ENCODE measurements around the gene TRPM3. TPM values are rescaled to one million over a fixed set of nuclear protein-coding genes. Genes with fewer than 3 reads are reported as not detected.

TRPM3 gene
- total and polyA plus RNA-seq, 2 of the 8 experiments (the other 6 are each of a cell fraction or from before 2014, with no cell fraction given) = 2.4 to 10.9 TPM

DNA sequence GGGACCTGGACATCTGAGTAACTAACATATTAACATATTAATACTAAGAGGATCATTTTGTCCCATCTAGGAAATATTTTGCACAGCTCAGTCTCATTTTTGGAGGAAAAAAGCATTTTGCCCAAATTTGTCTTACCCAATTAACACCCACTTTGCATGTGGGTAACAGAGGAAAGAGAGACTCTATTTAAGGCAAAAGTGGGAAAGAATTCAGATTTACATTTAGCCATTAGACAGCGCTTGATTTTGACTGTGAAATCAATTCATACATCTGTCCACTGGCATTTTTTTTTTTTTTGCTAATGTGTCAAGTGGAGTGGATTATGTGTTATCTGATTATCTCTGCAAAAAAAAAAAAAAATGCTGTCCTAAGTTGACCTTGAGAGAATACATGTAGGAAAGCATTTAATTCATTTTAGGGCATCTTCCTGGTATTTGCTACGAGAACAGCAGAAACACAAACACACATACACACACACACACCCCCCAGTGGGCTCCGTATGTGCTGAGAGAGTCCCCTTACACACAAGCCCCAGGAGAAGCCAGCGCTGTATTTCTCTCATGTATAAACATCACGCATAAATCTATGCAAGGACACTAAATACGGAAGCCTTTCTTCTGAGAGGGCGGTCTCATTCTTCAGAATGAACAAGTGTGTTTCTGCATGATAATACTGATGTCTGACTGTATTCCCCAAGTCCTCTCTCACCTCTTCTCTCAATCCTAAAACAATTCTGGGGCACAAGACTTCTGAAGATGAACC lies 505.0 kb downstream of the TRPM3 start:
- Histone ChIP-seq H4K91ac (replicated peaks; ENCODE audit: insufficient read length, low read length) (no peak overlapping the region), H2AFZ (ENCODE audit: low read length) (no peak overlapping the region), H2BK5ac (ENCODE audit: low read depth, low read length) (no peak overlapping the region), H3K23me2 (ENCODE audit: low read depth, low read length) (no peaks in the 10 kb centered on the region), H2BK20ac (ENCODE audit: low read length) (no peak overlapping the region), H2BK120ac (replicated peaks; ENCODE audit: low read depth, low read length) (no peak overlapping the region), H4K8ac (ENCODE audit: extremely low read depth, insufficient read depth, low read length) (no peak overlapping the region), H3K27ac (ENCODE audit: low read depth, low read length) (no peak overlapping the region), H4K20me1 (replicated peaks in 1 of 2; ENCODE audit: control insufficient read depth in 1 of 2, insufficient read depth in 2 of 2, low read length in 2 of 2) (no peaks in the 10 kb centered on the region), H3K4me2 (ENCODE audit: insufficient read depth in 1 of 2, low read depth in 2 of 2, low read length in 2 of 2) (no peak overlapping the region), H3K79me1 (ENCODE audit: low read depth, low read length) (no peaks in the 10 kb centered on the region), H3K36me3 (ENCODE audit: control insufficient read depth in 2 of 4, insufficient read depth in 4 of 4, low read length in 3 of 4) (peaks cover 0 to 5% (median 4%) of the 10 kb centered on the region in 4 experiments; a peak in 3 of 8 replicates), H3K9me3 (ENCODE audit: insufficient read depth in 2 of 2, low read depth in 1 of 2, low read length in 1 of 2) (no peaks in the 10 kb centered on the region), H3K56ac (replicated peaks; ENCODE audit: insufficient read length, low read depth, low read length) (no peak overlapping the region), H3K79me2 (ENCODE audit: control insufficient read depth in 1 of 2, insufficient read depth in 2 of 2, low read length in 2 of 2) (no peaks in the 10 kb centered on the region), H3K18ac (ENCODE audit: extremely low read depth, low read length) (no peak overlapping the region), H4K5ac (ENCODE audit: insufficient read length, low read depth, low read length) (no peak overlapping the region), H3K9ac (replicated peaks in 1 of 4; ENCODE audit: extremely low read depth in 1 of 4, low read depth in 3 of 4, low read length in 3 of 4) (no peak overlapping the region), H2BK15ac (ENCODE audit: low read length) (no peak overlapping the region), H3K27me3 (replicated peaks in 1 of 4; ENCODE audit: control insufficient read depth in 3 of 4, extremely low read depth in 1 of 4, insufficient read depth in 3 of 4, low read length in 3 of 4) (no peaks in the 10 kb centered on the region; a peak in 1 of 7 replicates), H3K23ac (ENCODE audit: insufficient read length) (no peak overlapping the region), H3K4me1 (replicated peaks in 1 of 4; ENCODE audit: control insufficient read depth in 3 of 4, insufficient read depth in 4 of 4, low read length in 3 of 4) (no peaks in the 10 kb centered on the region), H3K14ac (ENCODE audit: insufficient read length) (no peak overlapping the region), H3K4me3 (ENCODE audit: extremely low read depth in 1 of 4, insufficient read depth in 2 of 4, low read depth in 3 of 4, low read length in 4 of 4) (no peak overlapping the region), H3K4ac (replicated peaks; ENCODE audit: insufficient read length, low read depth, low read length) (no peak overlapping the region), H2BK12ac (ENCODE audit: low read depth, low read length) (no peak overlapping the region), H2AK5ac (ENCODE audit: low read depth, low read length) (no peak overlapping the region)
- FAIRE-seq (no peak), DNase-seq (ENCODE audit: low read depth in 1 of 2, low spot score in 2 of 2) (no peak)
- ChIA-PET CTCF (ENCODE audit: partially characterized antibody) (interaction anchor here (3.0 kb wide), 1 partner anchor 14 kb away, joined by 14 read pairs; no protein-coding TSS in a partner anchor), POLR2A (ENCODE audit: partially characterized antibody) (no interaction called here)
- 84% methylated on average over 7 of the region's 7 CpGs; no CpG with 5 or more reads in 1 of the 2 experiments for WGBS, 2 experiments (ENCODE audit: extremely low coverage in 1 of 2, insufficient coverage in 1 of 2, insufficient read length in 1 of 2, insufficient replicate concordance in 2 of 2, low coverage in 1 of 2, low lambda C conversion rate in 2 of 2, missing lambda C conversion rate in 1 of 2)
- TF ChIP-seq GABPA (IDR thresholded peaks at IDR 0.05; ENCODE audit: borderline replicate concordance, insufficient read depth, low read length) = no peak

Measured in H1 (cell line).